Fibroblast of mammary gland (primary cell): ENCODE results near the gene GJC1.

Source experiments
- DNase-seq: peaks from one replicate; pipeline ENCODE4 v3.0.0-alpha.2; 2010; ENCODE audit warnings: low read depth
- H3K4me3 ChIP-seq: 2 replicates; pipeline ENCODE4 v1.5.1; 2011; ENCODE audit warnings: low read depth, mild to moderate bottlenecking, low read length, moderate library complexity; ENCODE audit not compliant: control insufficient read depth
- TF ChIP-seq, protein P1 (sequence below): conservative IDR thresholded peaks from 2 replicates; pipeline ENCODE4 v1.5.1; 2011; ENCODE audit warnings: low read depth, low read length, inconsistent platforms; ENCODE audit not compliant: control insufficient read depth, insufficient read depth

Gene GJC1

DNA sequence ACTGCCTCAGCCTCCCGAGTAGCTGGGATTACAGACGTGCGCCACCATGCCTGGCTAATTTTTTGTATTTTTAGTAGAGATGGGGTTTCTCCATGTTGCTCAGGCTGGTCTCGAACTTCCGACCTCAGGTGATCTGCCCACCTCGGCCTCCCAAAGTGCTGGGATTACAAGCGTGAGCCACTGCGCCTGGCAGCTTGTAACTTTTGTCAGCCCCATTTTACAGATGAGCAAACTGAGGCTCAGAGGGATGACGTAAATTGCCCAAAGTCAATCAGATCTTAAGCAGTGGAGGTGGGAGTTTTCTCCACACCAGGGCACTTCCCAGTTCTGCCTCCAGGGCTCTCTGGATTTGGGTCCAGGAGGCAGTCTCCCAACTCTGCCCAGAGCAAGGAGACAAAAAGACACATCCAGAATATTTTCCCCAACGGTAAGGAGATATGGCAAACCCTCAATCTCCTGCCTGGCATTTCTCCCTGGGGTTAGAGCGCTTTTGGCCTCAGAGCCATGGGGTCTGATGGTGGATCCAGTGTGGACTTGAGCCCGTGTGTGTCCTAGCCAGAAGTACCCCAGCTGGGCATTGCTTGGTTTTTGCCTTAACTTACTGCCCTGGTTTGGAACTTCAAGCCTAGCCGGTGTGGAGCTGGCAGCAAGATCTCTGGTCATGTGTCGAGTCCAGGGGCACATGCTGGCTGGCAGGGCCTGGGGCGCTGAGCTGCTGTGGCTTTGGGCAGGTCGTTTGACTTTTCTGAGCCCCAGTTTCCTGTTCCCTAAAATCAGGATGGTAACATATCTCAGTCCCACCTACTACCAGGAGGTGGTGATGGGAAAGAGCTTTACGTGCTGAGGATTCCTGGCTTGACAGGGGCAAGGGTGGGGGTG, 67.9 kb downstream of the GJC1 start:
- TF ChIP-seq, protein P1, sequence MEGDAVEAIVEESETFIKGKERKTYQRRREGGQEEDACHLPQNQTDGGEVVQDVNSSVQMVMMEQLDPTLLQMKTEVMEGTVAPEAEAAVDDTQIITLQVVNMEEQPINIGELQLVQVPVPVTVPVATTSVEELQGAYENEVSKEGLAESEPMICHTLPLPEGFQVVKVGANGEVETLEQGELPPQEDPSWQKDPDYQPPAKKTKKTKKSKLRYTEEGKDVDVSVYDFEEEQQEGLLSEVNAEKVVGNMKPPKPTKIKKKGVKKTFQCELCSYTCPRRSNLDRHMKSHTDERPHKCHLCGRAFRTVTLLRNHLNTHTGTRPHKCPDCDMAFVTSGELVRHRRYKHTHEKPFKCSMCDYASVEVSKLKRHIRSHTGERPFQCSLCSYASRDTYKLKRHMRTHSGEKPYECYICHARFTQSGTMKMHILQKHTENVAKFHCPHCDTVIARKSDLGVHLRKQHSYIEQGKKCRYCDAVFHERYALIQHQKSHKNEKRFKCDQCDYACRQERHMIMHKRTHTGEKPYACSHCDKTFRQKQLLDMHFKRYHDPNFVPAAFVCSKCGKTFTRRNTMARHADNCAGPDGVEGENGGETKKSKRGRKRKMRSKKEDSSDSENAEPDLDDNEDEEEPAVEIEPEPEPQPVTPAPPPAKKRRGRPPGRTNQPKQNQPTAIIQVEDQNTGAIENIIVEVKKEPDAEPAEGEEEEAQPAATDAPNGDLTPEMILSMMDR: no peak
- H3K4me3 ChIP-seq: no peak overlapping the region
- no peak for DNase-seq

DNA sequence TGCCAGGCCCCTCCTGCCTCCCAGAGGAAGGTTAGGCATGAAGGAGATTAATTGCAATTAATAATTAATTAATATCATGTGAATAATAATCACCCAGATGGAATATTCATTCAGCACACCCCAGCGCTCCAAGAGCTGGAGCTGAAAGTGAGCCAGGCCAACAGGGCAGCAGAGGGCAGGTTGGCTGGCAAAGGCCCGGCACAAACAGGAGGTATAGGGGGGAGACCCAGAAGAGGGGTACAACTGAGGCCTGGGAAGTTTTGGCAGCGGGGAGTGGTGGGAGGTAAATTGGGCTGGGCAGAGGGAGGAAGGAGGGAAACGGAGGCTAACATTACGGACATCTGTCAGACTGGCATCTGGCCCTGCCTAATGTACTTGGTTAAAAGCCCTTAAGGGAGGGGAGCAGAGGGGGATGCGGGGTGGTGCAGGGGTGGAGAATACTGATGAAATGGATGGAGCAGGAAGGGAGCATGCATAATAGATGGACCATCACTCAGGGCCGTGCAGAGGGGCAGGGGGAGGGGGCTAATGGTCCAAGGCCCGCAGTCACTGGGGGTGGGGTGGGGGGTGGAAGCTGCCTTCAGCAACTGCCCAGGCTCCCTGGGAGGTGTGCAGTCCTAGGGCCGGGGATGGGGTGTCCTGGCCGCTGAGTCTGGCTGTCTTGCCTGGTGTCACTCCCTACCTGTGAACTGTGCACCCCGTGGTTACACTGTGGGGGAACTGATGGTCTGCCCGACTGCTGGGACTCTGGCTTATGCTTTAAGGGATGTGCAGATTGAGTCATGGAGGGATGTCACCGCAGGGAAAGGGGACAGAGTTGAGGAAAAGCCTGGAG, 69.4 kb downstream of the GJC1 start:
- DNase-seq: no peak
- no peak overlapping the region for H3K4me3 ChIP-seq
- TF ChIP-seq, protein P1: no peak

DNA sequence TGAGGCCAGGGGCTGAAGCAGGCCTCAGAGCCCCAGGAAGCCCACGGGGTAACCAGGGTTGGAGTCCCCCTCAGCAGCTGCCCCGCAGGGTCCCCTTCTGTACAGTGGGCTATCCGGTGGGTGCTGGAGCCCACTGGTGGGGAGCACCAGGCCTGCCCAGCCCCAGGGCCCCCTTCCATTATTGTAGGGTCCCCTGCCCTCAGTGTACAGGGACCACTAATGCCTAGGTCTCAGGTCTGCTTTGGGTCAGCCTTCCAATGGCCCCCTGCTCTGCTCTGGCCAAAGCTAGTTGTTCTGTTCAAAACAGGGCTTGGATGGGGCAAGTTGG, 70.2 kb downstream of the GJC1 start:
- DNase-seq: no peak
- TF ChIP-seq, protein P1: no peak
- no peak overlapping the region for H3K4me3 ChIP-seq

DNA sequence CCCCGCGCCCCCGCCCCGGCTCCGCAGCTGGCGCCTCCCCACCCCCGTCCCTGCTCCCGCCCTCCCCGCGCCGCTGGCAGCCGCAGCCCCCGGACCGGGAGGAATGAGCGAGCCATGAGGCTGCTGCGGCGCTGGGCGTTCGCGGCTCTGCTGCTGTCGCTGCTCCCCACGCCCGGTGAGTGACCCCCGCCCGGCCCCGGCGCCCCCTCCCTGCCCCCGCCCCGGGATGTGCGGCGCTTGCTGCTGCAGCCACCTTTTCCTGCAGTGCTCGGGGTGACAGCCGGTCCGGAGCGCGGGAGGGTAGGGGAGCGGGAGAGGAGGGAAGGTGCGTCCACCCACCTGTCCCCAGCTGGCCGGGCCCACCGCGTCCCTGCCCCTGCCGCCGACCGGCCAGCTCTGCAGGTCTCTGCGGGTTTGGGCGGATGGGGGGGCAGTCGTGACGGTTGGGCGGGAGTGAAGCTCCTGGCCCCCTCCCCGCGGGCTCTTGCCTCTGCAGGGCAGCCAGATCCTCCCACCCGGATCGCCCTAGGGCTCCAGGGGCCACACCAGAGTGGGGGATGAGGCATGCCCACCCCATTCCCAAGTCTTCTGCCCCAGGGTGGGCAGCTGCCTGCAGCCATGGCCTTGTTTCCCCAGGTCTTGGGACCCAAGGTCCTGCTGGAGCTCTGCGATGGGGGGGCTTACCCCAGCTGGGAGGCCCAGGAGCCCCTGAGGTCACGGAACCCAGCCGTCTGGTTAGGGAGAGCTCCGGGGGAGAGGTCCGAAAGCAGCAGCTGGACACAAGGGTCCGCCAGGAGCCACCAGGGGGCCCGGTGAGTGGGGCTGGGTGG, 70.8 kb downstream of the GJC1 start:
- TF ChIP-seq, protein P1: no peak
- H3K4me3 ChIP-seq: peak overlapping the region; percentile 13

DNA sequence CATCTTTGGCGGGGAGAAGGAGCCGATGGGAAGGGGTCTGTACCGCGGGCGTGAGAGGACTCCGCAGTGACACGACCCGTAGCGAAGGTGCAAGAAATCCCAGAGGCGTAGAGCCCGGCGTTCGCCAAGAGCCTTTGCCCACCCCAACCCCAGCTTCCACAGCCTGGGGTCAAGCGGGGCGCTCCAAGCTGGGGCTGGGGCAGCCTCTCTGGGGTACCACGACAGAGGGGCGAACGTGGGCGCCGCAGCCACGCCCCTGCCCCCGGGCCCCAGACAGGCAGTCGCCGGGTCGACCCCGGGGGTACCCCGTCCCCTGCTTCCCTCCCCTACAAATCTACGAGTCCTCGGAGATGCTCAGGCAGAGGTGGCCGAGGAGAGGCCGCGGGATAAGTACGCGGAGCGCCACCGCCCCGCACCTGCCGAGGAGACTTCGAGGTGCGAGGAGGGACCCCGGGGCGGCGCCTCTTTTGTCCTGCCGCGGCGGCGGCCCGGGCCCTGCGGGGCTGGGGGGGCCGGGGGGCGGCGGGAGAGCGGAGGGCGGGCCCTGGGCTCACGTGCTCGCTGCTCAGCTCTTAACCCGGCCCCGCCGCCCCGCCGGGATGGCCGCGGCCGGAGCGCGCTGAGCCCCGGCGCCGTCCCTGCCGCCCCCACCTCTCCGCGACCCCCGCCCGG, 71.5 kb downstream of the GJC1 start, which contains the start of gene ADAM11:
Gene ADAM11, plus strand, starts transcription at position 575 of the 672 bp plus-strand sequence. CDS start 212 bp downstream, outside the sequence.
- H3K4me3 ChIP-seq: peak within 1 kb of the TSS; percentile 13
- no peak for DNase-seq
- TF ChIP-seq, protein P1: no peak

More for the DNA sequence above, 70.8 kb downstream of the GJC1 start:
- DNase-seq: no peak
